ENCODE measurements around the gene DLX6.
"Not testable (repeated sequence)": the region's sequence is repeated elsewhere in the genome, so short reads cannot be mapped to it uniquely, and the experiment has no call there.

DLX6 gene

GRCh38 chr7:97022491-97023306, 17.3 kb downstream of the DLX6 start:
- DNase-seq (ENCODE audit: low read depth, low spot score) = peak; percentile 48

GRCh38 chr7:97024209-97025129, 19.1 kb downstream of the DLX6 start, which contains the start of gene DLX5:
Gene DLX5, minus strand, starts transcription at chr7:97024831. Its CDS starts 208 bp downstream, at chr7:97024623.
- peak; percentile 93 for DNase-seq (ENCODE audit: low read depth, low spot score)

GRCh38 chr7:97025130-97025499, 19.8 kb downstream of the DLX6 start:
- DNase-seq (ENCODE audit: low read depth, low spot score) = no peak

- peak; percentile 74 for DNase-seq (ENCODE audit: low read depth, low spot score)
Observed at GRCh38 chr7:97025983-97026714, 20.8 kb downstream of the DLX6 start.

- no peak for DNase-seq (ENCODE audit: low read depth, low spot score)
Observed at GRCh38 chr7:97026715-97027426, 21.5 kb downstream of the DLX6 start.

GRCh38 chr7:97027427-97028234, 22.3 kb downstream of the DLX6 start:
- peak; percentile 89 for DNase-seq (ENCODE audit: low read depth, low spot score)

GRCh38 chr7:97034213-97034852, 29.0 kb downstream of the DLX6 start:
- not testable (repeated sequence) for DNase-seq (ENCODE audit: low read depth, low spot score)

GRCh38 chr7:97039374-97040065, 34.2 kb downstream of the DLX6 start:
- DNase-seq (ENCODE audit: low read depth, low spot score) = no peak

- peak; percentile 8 for DNase-seq (ENCODE audit: low read depth, low spot score)
Observed at GRCh38 chr7:97043281-97043680, 37.9 kb downstream of the DLX6 start.
